Ishikawa (cell line): Measurements from ENCODE around the gene BCL2L2.

ENCODE experiments used
- CEBPB ChIP-seq: IDR thresholded peaks from 2 replicates; pipeline ENCODE4 v1.6.1; 2012
- CREB1 ChIP-seq: IDR thresholded peaks from 2 replicates; pipeline ENCODE4 v1.6.1; 2012; ENCODE audit warnings: low read depth
- EGR1 ChIP-seq: IDR thresholded peaks from 2 replicates; pipeline ENCODE4 v1.6.1; 2012
- EP300 ChIP-seq: IDR thresholded peaks from 2 replicates; pipeline ENCODE4 v1.6.1; 2012; ENCODE audit warnings: borderline replicate concordance
- FOXM1 ChIP-seq: IDR thresholded peaks from 2 replicates; pipeline ENCODE4 v1.6.1; 2012; ENCODE audit warnings: low read depth, borderline replicate concordance
- NFIC ChIP-seq: IDR thresholded peaks from 2 replicates; pipeline ENCODE4 v1.6.1; 2012
- RAD21 ChIP-seq: IDR thresholded peaks from 2 replicates; pipeline ENCODE4 v1.6.1; 2012; ENCODE audit warnings: low read depth
- TAF1 ChIP-seq: IDR thresholded peaks from 2 replicates; pipeline ENCODE4 v1.6.1; 2012; ENCODE audit warnings: low read depth, mild to moderate bottlenecking
- TCF12 ChIP-seq: IDR thresholded peaks from 2 replicates; pipeline ENCODE4 v1.6.1; 2012; ENCODE audit warnings: low read depth
- TEAD4 ChIP-seq: IDR thresholded peaks from 2 replicates; pipeline ENCODE4 v1.6.1; 2012
- YY1 ChIP-seq: IDR thresholded peaks from 2 replicates; pipeline ENCODE4 v1.6.1; 2012; ENCODE audit warnings: low read depth
- ZBTB7A ChIP-seq: IDR thresholded peaks from 2 replicates; pipeline ENCODE4 v1.6.1; 2012; ENCODE audit warnings: low read depth
- TF ChIP-seq, protein P1 (sequence below): IDR thresholded peaks from 2 replicates; pipeline ENCODE4 v1.6.1; 2012
- TF ChIP-seq, protein P2 (sequence below): IDR thresholded peaks from 2 replicates; pipeline ENCODE4 v1.6.1; 2012; ENCODE audit warnings: low read depth, mild to moderate bottlenecking
- TF ChIP-seq, protein P3 (sequence below): IDR thresholded peaks from 2 replicates; pipeline ENCODE4 v1.6.1; 2012

The BCL2L2 gene

DNA sequence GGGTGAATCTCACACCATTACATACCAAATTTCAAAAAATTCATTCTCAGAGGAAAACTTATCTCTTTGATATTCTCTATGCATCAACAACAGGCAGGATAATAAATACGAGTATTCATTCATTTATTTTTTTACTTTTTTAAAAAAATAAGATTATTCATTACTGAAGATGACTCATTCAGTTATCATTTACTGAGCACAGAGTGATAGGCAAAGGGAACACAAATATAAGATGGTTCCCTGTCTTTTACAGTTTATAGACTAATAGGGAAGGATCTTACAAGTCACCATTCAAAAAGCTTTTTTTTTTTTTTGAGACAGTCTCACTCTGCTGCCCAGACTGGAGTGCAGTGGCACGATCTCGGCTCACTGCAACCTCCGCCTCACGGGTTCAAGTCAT lies 9.7 kb downstream of the BCL2L2 start:
- TF ChIP-seq, protein P1, sequence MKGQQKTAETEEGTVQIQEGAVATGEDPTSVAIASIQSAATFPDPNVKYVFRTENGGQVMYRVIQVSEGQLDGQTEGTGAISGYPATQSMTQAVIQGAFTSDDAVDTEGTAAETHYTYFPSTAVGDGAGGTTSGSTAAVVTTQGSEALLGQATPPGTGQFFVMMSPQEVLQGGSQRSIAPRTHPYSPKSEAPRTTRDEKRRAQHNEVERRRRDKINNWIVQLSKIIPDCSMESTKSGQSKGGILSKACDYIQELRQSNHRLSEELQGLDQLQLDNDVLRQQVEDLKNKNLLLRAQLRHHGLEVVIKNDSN: no peak
- TF ChIP-seq FOXM1 (no peak), TAF1 (no peak), TEAD4 (no peak), ZBTB7A (no peak)
- TF ChIP-seq, protein P2, sequence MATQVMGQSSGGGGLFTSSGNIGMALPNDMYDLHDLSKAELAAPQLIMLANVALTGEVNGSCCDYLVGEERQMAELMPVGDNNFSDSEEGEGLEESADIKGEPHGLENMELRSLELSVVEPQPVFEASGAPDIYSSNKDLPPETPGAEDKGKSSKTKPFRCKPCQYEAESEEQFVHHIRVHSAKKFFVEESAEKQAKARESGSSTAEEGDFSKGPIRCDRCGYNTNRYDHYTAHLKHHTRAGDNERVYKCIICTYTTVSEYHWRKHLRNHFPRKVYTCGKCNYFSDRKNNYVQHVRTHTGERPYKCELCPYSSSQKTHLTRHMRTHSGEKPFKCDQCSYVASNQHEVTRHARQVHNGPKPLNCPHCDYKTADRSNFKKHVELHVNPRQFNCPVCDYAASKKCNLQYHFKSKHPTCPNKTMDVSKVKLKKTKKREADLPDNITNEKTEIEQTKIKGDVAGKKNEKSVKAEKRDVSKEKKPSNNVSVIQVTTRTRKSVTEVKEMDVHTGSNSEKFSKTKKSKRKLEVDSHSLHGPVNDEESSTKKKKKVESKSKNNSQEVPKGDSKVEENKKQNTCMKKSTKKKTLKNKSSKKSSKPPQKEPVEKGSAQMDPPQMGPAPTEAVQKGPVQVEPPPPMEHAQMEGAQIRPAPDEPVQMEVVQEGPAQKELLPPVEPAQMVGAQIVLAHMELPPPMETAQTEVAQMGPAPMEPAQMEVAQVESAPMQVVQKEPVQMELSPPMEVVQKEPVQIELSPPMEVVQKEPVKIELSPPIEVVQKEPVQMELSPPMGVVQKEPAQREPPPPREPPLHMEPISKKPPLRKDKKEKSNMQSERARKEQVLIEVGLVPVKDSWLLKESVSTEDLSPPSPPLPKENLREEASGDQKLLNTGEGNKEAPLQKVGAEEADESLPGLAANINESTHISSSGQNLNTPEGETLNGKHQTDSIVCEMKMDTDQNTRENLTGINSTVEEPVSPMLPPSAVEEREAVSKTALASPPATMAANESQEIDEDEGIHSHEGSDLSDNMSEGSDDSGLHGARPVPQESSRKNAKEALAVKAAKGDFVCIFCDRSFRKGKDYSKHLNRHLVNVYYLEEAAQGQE: no peak

DNA sequence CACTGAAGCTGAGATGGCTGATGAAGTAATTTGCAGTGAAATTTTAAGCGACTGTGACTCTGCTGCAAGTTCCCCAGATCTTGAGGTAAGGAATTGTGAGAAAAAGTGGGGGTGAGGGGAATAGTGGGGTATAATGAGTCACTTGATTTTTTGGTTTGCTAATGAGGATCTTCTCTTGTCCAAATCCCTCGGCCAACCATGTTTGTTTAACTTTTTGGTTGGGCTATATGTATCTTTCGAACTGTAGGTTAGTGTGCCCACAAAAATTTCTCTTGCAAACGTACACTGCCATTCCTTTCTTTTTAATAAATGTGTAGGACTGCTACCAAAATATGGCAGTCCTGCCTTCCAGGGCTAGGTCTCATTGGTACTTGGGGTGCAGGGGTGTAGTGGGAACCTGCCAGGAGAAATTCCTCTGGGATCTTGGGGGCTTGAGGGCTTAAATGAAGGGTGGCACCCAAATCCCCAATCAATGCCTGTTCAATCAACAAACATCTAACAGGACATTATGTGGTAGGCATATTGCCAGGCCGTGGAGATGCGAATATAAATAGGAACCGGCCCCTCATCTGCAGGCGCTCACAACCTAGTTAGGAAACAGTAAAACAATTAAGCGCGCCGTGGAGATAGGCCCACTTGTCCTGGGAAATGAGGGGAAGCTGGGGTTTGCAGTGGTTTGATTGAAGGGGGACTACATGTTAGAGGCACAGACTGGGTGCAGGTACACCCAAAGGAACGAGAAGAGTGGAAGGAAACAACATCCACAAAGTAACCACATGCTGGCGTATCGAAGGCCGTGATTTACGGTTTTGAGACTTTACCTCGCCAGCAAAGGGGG lies 13.3 kb downstream of the BCL2L2 start:
- TF ChIP-seq EP300: no peak
- no peak for TF ChIP-seq CEBPB
- no peak for TF ChIP-seq CREB1
- no peak for TF ChIP-seq TEAD4
- no peak for TF ChIP-seq RAD21
- no peak for TF ChIP-seq TAF1
- no peak for TF ChIP-seq EGR1
- no peak for TF ChIP-seq NFIC
- TF ChIP-seq, protein P2: no peak
- no peak for TF ChIP-seq ZBTB7A

DNA sequence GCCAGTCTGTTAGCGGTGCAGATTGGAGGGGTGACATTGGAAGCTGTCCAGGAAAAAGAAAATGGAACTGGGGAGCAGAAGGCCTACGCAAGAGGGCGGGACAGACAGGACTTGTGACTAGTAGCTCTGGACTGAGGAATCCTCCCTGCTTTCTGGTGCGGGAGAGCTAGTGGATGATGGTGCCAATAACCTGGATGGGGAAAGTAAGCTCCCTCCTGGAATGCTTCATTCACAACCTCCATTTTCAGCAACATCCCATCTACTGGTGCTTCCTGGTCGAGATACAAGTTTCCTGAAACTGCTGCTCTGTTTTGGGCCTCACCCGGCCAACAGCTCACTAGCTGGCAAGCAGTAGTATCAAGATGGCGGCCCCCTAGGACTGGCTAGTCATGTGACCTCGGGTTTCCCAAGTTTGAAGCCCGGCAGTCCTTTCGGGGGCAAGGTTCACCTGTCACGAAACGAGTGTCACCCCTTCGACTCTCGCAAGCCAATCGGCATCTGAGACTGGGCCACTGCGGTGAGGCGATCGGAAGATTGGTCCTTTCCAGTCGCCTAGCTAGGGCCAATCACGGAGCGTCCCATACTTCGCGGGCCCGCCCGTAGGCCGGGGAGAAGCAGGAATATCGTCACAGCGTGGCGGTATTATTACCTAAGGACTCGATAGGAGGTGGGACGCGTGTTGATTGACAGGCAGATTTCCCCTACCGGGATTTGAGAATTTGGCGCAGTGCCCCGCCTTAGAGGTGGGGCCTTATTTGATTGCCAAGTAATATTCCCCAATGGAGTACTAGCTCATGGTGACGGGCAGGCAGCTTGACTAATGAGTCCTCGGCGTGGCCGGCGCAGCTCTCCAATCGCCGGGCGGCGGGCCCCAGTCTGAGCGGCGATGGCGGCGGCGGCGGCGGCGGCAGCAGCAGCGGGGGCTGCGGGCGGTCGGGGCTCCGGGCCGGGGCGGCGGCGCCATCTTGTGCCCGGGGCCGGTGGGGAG lies 14.2 kb downstream of the BCL2L2 start, which contains the start of gene PABPN1:
Gene PABPN1 (plus strand): TSS at position 874 of the 988 bp plus-strand sequence. CDS start 13 bp downstream, at position 887.
- TF ChIP-seq NFIC: no peak; the same call in 1 of the 2 replicates
- no peak for TF ChIP-seq EGR1
- TF ChIP-seq TCF12: no peak
- TF ChIP-seq CREB1: peak; percentile 88
- TF ChIP-seq FOXM1: no peak
- TF ChIP-seq YY1: peak; percentile 95
- TF ChIP-seq, protein P1: peak; percentile 96
- peak; percentile 64 for TF ChIP-seq TAF1
- TF ChIP-seq, protein P2: no peak
- TF ChIP-seq CEBPB: 0 out of 2 replicates have a peak, but pooled peaks have one; percentile 17
- TF ChIP-seq, protein P3, sequence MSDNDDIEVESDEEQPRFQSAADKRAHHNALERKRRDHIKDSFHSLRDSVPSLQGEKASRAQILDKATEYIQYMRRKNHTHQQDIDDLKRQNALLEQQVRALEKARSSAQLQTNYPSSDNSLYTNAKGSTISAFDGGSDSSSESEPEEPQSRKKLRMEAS: peak; percentile 63
- 0 out of 2 replicates have a peak, but pooled peaks have one; percentile 23 for TF ChIP-seq EP300
- no peak for TF ChIP-seq TEAD4
- TF ChIP-seq ZBTB7A: no peak
- TF ChIP-seq RAD21: no peak
